K562 (cell line): Measurements from ENCODE around the gene EFCAB12. TPM values are rescaled to one million over a fixed set of nuclear protein-coding genes. Genes with fewer than 3 reads are reported as not detected.

Experiments used
- BCL6 ChIP-seq: fragments of 250-450 bp; sonication (Bioruptor Pico); IDR thresholded peaks from 2 replicates; pipeline ENCODE4 v1.4.0; 2020
- BRD9 ChIP-seq: fragments of 450-650 bp; IDR thresholded peaks from 2 replicates; pipeline ENCODE4 v1.6.1; 2018; ENCODE audit warnings: low read depth; ENCODE audit not compliant: partially characterized antibody
- CBX5 ChIP-seq: IDR thresholded peaks from 2 replicates; pipeline ENCODE4 v1.6.1; 2014; ENCODE audit warnings: low read depth, borderline replicate concordance
- CREB5 ChIP-seq: fragments of 250-450 bp; sonication (Bioruptor Pico); IDR thresholded peaks from 2 replicates; pipeline ENCODE4 v1.5.0; 2020; ENCODE audit warnings: mild to moderate bottlenecking
- GATAD2B ChIP-seq: fragments of 450-650 bp; IDR thresholded peaks from 2 replicates; pipeline ENCODE4 v1.6.1; 2017; ENCODE audit warnings: mild to moderate bottlenecking, borderline replicate concordance
- HMBOX1 ChIP-seq: sonication (generic); IDR thresholded peaks from 2 replicates; pipeline ENCODE4 v1.6.1; 2016
- MTA3 ChIP-seq: fragments of 450-650 bp; formaldehyde crosslinking; IDR thresholded peaks from 2 replicates; pipeline ENCODE4 v1.6.1; 2017; ENCODE audit warnings: mild to moderate bottlenecking, borderline replicate concordance
- NBN ChIP-seq: fragments of 450-650 bp; IDR thresholded peaks from 2 replicates; pipeline ENCODE4 v1.6.1; 2016; ENCODE audit warnings: low read depth, mild to moderate bottlenecking
- SLC30A9 ChIP-seq: fragments of 250-450 bp; sonication (Bioruptor Pico); IDR thresholded peaks from 2 replicates; pipeline ENCODE4 v1.8.0; 2022; ENCODE audit warnings: mild to moderate bottlenecking, moderate library complexity
- SREBF1 ChIP-seq: fragments of 150-350 bp; IDR thresholded peaks from 2 replicates; pipeline ENCODE4 v1.6.1; 2014; ENCODE audit warnings: antibody characterized with exemption, low read depth, low read length, borderline replicate concordance
- THRAP3 ChIP-seq: fragments of 450-650 bp; IDR thresholded peaks from 2 replicates; pipeline ENCODE4 v1.6.1; 2016; ENCODE audit warnings: mild to moderate bottlenecking, inconsistent platforms, borderline replicate concordance
- ZBTB7A ChIP-seq: IDR thresholded peaks from 2 replicates; pipeline ENCODE4 v1.6.1; 2011; ENCODE audit warnings: low read depth, mild to moderate bottlenecking, low read length, moderate library complexity, borderline replicate concordance; ENCODE audit not compliant: control insufficient read depth
- ZKSCAN8 ChIP-seq: fragments of 200-800 bp; sonication (Bioruptor generic); IDR thresholded peaks from 2 replicates; pipeline ENCODE4 v1.6.1; 2016; ENCODE audit warnings: missing genetic modification characterization, missing compliant biosample characterization
- ZNF41 ChIP-seq: fragments of 250-450 bp; sonication (Bioruptor Pico); conservative IDR thresholded peaks from 2 replicates; pipeline ENCODE4 v1.4.0; 2020; ENCODE audit warnings: mild to moderate bottlenecking
- ZNF512 ChIP-seq: IDR thresholded peaks from 2 replicates; pipeline ENCODE4 v1.6.1; 2016; ENCODE audit warnings: missing genetic modification characterization, missing compliant biosample characterization
- ZNF609 ChIP-seq: sonication (generic); formaldehyde crosslinking; IDR thresholded peaks from 2 replicates; pipeline ENCODE4 v1.8.1; 2023; ENCODE audit warnings: missing genetic modification reagents, mild to moderate bottlenecking, borderline replicate concordance
- polyA plus RNA-seq, 8 experiments: library from polyadenylated mRNA; depleted of rRNA in 4 of 8; stranded (reverse) in 5 of 8; unstranded in 3 of 8; fragments of >200 nt; fragmentation: Nextera tagmentation in 2 of 8; fragmentation: Illumina TruSeq in 1 of 8; extraction: Ambion mirVana in 2 of 8; extraction: Trizol in 1 of 8; gene quantifications; 2 replicates each; pipeline versions ENCODE4 v1.2.1 to v1.2.3, GENCODE V29; 2011 to 2014; ENCODE audit warnings: inconsistent platforms in 1 of 8, missing spikeins in 1 of 8
- total RNA-seq, 7 experiments: library from RNA; depleted of rRNA in 6 of 7; stranded (reverse); fragments of >200 nt in 6 of 7; fragmentation: Illumina TruSeq in 2 of 7; extraction: Trizol in 2 of 7; gene quantifications; 2 replicates each; pipeline versions ENCODE4 v1.2.1 to v1.2.3, GENCODE V29; 2011 to 2021; ENCODE audit warnings: low replicate concordance in 1 of 7
- TF ChIP-seq, protein P1 (sequence below), 2 experiments: fragments of 200-800 bp in 1 of 2; sonication (Bioruptor generic) in 1 of 2; sonication (generic) in 1 of 2; formaldehyde crosslinking in 1 of 2; IDR thresholded peaks in 1 of 2; conservative IDR thresholded peaks in 1 of 2; 2 replicates each; pipeline versions ENCODE4 v1.5.0 to v1.6.1; 2016 to 2020; ENCODE audit warnings: missing compliant biosample characterization in 1 of 2, missing genetic modification characterization in 1 of 2, missing genetic modification reagents in 1 of 2

Gene EFCAB12
- total and polyA plus RNA-seq, 9 of the 15 experiments (the other 6 are each of a cell fraction or from before 2014, with no cell fraction given): 0.08 to 0.95 (median 0.56) TPM; not detected in 1

DNA sequence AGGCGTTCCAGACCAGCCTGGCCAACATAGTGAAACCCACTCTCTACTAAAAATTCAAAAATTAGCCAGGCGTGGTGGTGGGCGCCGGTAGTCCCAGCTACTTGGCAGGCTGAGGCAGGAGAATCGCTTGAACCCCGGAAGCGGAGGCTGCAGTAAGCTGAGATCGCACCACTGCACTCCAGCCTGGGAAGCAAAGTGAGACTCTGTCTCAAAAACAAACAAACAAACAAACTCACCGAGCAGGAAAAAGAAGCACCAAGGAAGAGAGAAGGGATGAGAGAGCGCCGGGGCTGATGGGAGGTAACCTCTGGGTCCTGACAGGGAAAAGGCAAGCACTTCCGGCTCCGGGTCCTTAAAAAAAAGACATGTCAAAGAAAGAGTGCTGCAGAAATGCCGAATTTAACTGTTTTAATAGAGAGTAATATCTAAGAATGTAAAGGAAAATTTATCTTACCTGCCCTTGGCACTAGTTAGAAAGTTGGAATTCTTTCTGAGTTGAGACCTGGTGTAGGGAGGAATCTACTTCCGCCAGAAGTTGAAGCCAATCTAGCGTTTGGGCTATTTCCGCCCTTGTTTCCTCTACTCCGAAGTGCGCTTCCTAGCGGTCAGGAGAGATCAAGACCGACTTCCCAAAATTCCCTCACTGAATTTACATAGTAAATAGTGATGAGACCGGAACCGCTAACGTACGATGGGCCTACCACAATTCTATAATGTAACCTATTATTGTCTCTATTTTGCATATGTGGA, 29.1 kb downstream of the EFCAB12 start (continued):
- TF ChIP-seq ZBTB7A (no peak), ZKSCAN8 (no peak), SREBF1 (no peak), SLC30A9 (no peak), CREB5 (no peak), ZNF41 (CRISPR knock-in tag) (no peak), NBN (no peak), HMBOX1 (no peak), THRAP3 (no peak), BCL6 (CRISPR knock-in tag) (no peak), CBX5 (no peak), BRD9 (no peak), ZNF512 (tag) (no peak), GATAD2B (0 out of 2 replicates have a peak, but pooled peaks have one; percentile 76), MTA3 (peak; percentile 95; the same call in 1 of the 2 replicates), ZNF609 (CRISPR knock-in tag) (no peak)
- TF ChIP-seq, protein P1, sequence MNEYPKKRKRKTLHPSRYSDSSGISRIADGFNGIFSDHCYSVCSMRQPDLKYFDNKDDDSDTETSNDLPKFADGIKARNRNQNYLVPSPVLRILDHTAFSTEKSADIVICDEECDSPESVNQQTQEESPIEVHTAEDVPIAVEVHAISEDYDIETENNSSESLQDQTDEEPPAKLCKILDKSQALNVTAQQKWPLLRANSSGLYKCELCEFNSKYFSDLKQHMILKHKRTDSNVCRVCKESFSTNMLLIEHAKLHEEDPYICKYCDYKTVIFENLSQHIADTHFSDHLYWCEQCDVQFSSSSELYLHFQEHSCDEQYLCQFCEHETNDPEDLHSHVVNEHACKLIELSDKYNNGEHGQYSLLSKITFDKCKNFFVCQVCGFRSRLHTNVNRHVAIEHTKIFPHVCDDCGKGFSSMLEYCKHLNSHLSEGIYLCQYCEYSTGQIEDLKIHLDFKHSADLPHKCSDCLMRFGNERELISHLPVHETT (CRISPR knock-in tag; conservative IDR thresholded peaks at IDR 0.05 in 1 of 2, IDR thresholded peaks at IDR 0.05 in 1 of 2): no peak
